22Rv1 (cell line): ENCODE data around the gene PYY.

Experiments
- CTCF ChIP-seq: fragments of 450-650 bp; IDR thresholded peaks from 2 replicates; pipeline ENCODE4 v1.5.1; 2017; ENCODE audit warnings: mild to moderate bottlenecking
- ZFX ChIP-seq: fragments of 450-650 bp; IDR thresholded peaks from 2 replicates; pipeline ENCODE4 v1.6.1; 2017; ENCODE audit warnings: antibody characterized with exemption, borderline replicate concordance

GRCh38 chr17:43953746-43954145 is at the start of gene PYY:
- TF ChIP-seq CTCF = no peak
- no peak for TF ChIP-seq ZFX
